Tibial nerve (tissue), 4 donors: Measurements from ENCODE around the gene ITPK1.

Experiments used
- EP300 ChIP-seq, 2 donors: sonication (generic); formaldehyde crosslinking; IDR thresholded peaks; one replicate each; pipeline ENCODE4 v1.6.1; 2017; ENCODE audit warnings: antibody characterized with exemption in 2 of 2, mild to moderate bottlenecking in 1 of 2
- POLR2A ChIP-seq, 2 donors: fragments of 450-650 bp; IDR thresholded peaks; one replicate each; pipeline ENCODE4 v1.6.1; 2017; ENCODE audit warnings: antibody characterized with exemption in 2 of 2, mild to moderate bottlenecking in 2 of 2, moderate library complexity in 2 of 2
- TF ChIP-seq, protein P1 (sequence below), 5 experiments: fragments of 200-600 bp in 3 of 5; fragments of 450-650 bp in 2 of 5; sonication (generic) in 3 of 5; IDR thresholded peaks; one replicate each; pipeline ENCODE4 v1.5.1; 2016 to 2019; ENCODE audit warnings: antibody characterized with exemption in 5 of 5, mild to moderate bottlenecking in 3 of 5, moderate library complexity in 2 of 5

GRCh38 chr14:93023802-93024434, 91.8 kb downstream of the ITPK1 start:
- TF ChIP-seq EP300 (IDR thresholded peaks at IDR 0.05) (no peak), POLR2A (IDR thresholded peaks at IDR 0.05) (no peak)
- TF ChIP-seq, protein P1, sequence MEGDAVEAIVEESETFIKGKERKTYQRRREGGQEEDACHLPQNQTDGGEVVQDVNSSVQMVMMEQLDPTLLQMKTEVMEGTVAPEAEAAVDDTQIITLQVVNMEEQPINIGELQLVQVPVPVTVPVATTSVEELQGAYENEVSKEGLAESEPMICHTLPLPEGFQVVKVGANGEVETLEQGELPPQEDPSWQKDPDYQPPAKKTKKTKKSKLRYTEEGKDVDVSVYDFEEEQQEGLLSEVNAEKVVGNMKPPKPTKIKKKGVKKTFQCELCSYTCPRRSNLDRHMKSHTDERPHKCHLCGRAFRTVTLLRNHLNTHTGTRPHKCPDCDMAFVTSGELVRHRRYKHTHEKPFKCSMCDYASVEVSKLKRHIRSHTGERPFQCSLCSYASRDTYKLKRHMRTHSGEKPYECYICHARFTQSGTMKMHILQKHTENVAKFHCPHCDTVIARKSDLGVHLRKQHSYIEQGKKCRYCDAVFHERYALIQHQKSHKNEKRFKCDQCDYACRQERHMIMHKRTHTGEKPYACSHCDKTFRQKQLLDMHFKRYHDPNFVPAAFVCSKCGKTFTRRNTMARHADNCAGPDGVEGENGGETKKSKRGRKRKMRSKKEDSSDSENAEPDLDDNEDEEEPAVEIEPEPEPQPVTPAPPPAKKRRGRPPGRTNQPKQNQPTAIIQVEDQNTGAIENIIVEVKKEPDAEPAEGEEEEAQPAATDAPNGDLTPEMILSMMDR (IDR thresholded peaks at IDR 0.05) = no peak
